Endothelial cell of umbilical vein (primary cell): ENCODE results near the gene MVB12B. TPM values are rescaled to one million over a fixed set of nuclear protein-coding genes. Genes with fewer than 3 reads are reported as not detected.

ENCODE experiments used
- BruUV-seq: library from RNA; stranded (reverse); fragments of 400-500 nt; replicated peaks from 2 replicates; lab custom pipeline; 2021; lab: Mats Ljungman, UMichigan
- CTCF ChIA-PET: fragments of 300-600, 350-600 bp; sonication (Branson Sonifier 250); formaldehyde crosslinking; loops from one replicate; lab custom pipeline; 2021; ENCODE audit warnings: antibody characterized with exemption, inconsistent platforms; lab: Charles Lee
- POLR2A ChIA-PET: fragments of 300-600, 350-600 bp; sonication (Branson Sonifier 250); formaldehyde crosslinking; loops from one replicate; lab custom pipeline; 2021; ENCODE audit warnings: antibody characterized with exemption, inconsistent platforms; lab: Charles Lee
- DNase-seq: peaks from one replicate; pipeline ENCODE4 v3.0.0-alpha.2; 2011; ENCODE audit warnings: low read depth, low spot score
- FAIRE-seq: peaks from 2 replicates; lab custom pipeline; 2011; peaks lifted over from hg19 to GRCh38; lab: Jason Lieb, UNC
- H2AFZ ChIP-seq: 2 replicates; pipeline ENCODE4 v1.6.0; 2012; ENCODE audit warnings: low read depth, low read length, control low read depth, inconsistent platforms
- H3K27ac ChIP-seq: 2 replicates; pipeline ENCODE4 v1.5.1; 2011; ENCODE audit warnings: low read depth, mild to moderate bottlenecking, control low read depth, low read length, moderate library complexity; ENCODE audit not compliant: insufficient read depth
- H3K27me3 ChIP-seq, 2 experiments: 2 replicates each; pipeline versions ENCODE4 v1.6.0 to v1.6.1; 2011; ENCODE audit warnings: low read length in 2 of 2, mixed read lengths in 1 of 2; ENCODE audit not compliant: control insufficient read depth in 2 of 2, insufficient read depth in 2 of 2
- H3K36me3 ChIP-seq, 2 experiments: 2 replicates in 1 of 2; 3 replicates in 1 of 2; pipeline ENCODE4 v1.5.1; 2011; ENCODE audit warnings: low read length in 2 of 2, mild to moderate bottlenecking in 1 of 2, moderate library complexity in 1 of 2; ENCODE audit not compliant: control insufficient read depth in 2 of 2, insufficient read depth in 2 of 2; ENCODE audit errors: extremely low read depth in 1 of 2
- H3K4me1 ChIP-seq: 3 replicates; pipeline ENCODE4 v1.5.1; 2011; ENCODE audit warnings: mild to moderate bottlenecking, low read length; ENCODE audit not compliant: control insufficient read depth, insufficient read depth; ENCODE audit errors: extremely low read depth
- H3K4me2 ChIP-seq: 2 replicates; pipeline ENCODE4 v1.6.1; 2011; ENCODE audit warnings: low read length, control low read depth, mixed read lengths; ENCODE audit not compliant: insufficient read depth
- H3K4me3 ChIP-seq, 3 experiments: fragments of 200-600 bp in 1 of 3; sonication (generic), shearing (Covaris generic) in 1 of 3; replicated peaks in 1 of 3; 2 replicates each; pipeline ENCODE4 v1.5.1; 2011 to 2016; ENCODE audit warnings: control low read depth in 3 of 3, low read length in 3 of 3, mild to moderate bottlenecking in 2 of 3, inconsistent platforms in 1 of 3, low read depth in 1 of 3, moderate library complexity in 1 of 3; ENCODE audit not compliant: insufficient read depth in 1 of 3
- H3K79me2 ChIP-seq: 2 replicates; pipeline ENCODE4 v1.6.0; 2012; ENCODE audit warnings: low read length, inconsistent platforms; ENCODE audit not compliant: control insufficient read depth, insufficient read depth
- H3K9ac ChIP-seq: replicated peaks from 2 replicates; pipeline ENCODE3; 2011; ENCODE audit warnings: low read length, control low read depth; ENCODE audit not compliant: insufficient read depth; ENCODE audit errors: extremely low read depth
- H3K9me1 ChIP-seq: replicated peaks from 3 replicates; pipeline ENCODE4 v1.6.0; 2011; ENCODE audit warnings: mild to moderate bottlenecking, low read length; ENCODE audit not compliant: control insufficient read depth, insufficient read depth; ENCODE audit errors: extremely low read depth
- H3K9me3 ChIP-seq: replicated peaks from 2 replicates; pipeline ENCODE4 v1.5.1; 2012; ENCODE audit warnings: low read length, inconsistent platforms; ENCODE audit not compliant: control insufficient read depth, insufficient read depth
- H4K20me1 ChIP-seq: replicated peaks from 2 replicates; pipeline ENCODE3; 2011; ENCODE audit warnings: mild to moderate bottlenecking, low read length; ENCODE audit not compliant: control insufficient read depth, insufficient read depth; ENCODE audit errors: extremely low read depth
- EZH2 ChIP-seq: IDR thresholded peaks from 2 replicates; pipeline ENCODE4 v1.6.1; 2012; ENCODE audit warnings: borderline replicate concordance, low read depth, mild to moderate bottlenecking, moderate library complexity, low read length, inconsistent platforms; ENCODE audit not compliant: severe bottlenecking
- FOS ChIP-seq: IDR thresholded peaks from 2 replicates; pipeline ENCODE4 v1.6.1; 2011; ENCODE audit warnings: mild to moderate bottlenecking, low read length, moderate library complexity, borderline replicate concordance; ENCODE audit not compliant: insufficient read depth
- GATA2 ChIP-seq: IDR thresholded peaks from 2 replicates; pipeline ENCODE4 v1.7.0; 2011; ENCODE audit warnings: low read depth, mild to moderate bottlenecking, moderate library complexity, mixed read lengths, low read length; ENCODE audit not compliant: insufficient read length, insufficient read depth
- JUN ChIP-seq: IDR thresholded peaks from 2 replicates; pipeline ENCODE4 v1.6.1; 2011; ENCODE audit warnings: borderline replicate concordance, low read depth; ENCODE audit not compliant: insufficient read length, insufficient read depth
- MYC ChIP-seq: IDR thresholded peaks from one replicate; pipeline ENCODE4 v1.6.1; 2011; ENCODE audit warnings: mild to moderate bottlenecking, low read depth, low read length
- POLR2A ChIP-seq: IDR thresholded peaks from 2 replicates; pipeline ENCODE4 v1.6.1; 2012; ENCODE audit warnings: low read depth, mild to moderate bottlenecking, control low read depth, low read length
- POLR2AphosphoS5 ChIP-seq: IDR thresholded peaks from 2 replicates; pipeline ENCODE4 v1.6.1; 2012; ENCODE audit warnings: low read depth, mild to moderate bottlenecking, control low read depth, low read length, moderate library complexity; ENCODE audit not compliant: insufficient read depth
- dilution Hi-C: fragments of 300-500 bp; cut with MboI; formaldehyde crosslinking; loops from one replicate; pipeline ENCODE4 v1.15.0; 2019; ENCODE audit warnings: low sequenced_read_pairs; ENCODE audit not compliant: extremely low pct_ligation_motif_present
- intact Hi-C: fragments of 100-400 bp; cut with micrococcal nuclease; formaldehyde crosslinking; loops from one replicate; pipeline ENCODE4 v1.10.0; 2022
- polyA plus RNA-seq, 4 experiments: library from polyadenylated mRNA; depleted of rRNA in 3 of 4; stranded (reverse) in 3 of 4; unstranded in 1 of 4; fragments of >200 nt; gene quantifications; 2 replicates each; pipeline versions ENCODE4 v1.2.1 to v1.2.3, GENCODE V29; 2011 to 2012; ENCODE audit warnings: missing spikeins in 1 of 4
- total RNA-seq: library from RNA; stranded (reverse); gene quantifications from 2 replicates; pipeline ENCODE4 v1.2.3, GENCODE V29; 2021
- TF ChIP-seq, protein P1 (sequence below): IDR thresholded peaks from 2 replicates; pipeline ENCODE4 v1.6.1; 2011; ENCODE audit not compliant: insufficient read depth, insufficient read length
- TF ChIP-seq, protein P2 (sequence below), 2 donors: IDR thresholded peaks; 1 replicate in 1 of 2; 2 replicates in 1 of 2; pipeline ENCODE4 v1.5.1; 2011; ENCODE audit warnings: low read length in 2 of 2, mild to moderate bottlenecking in 2 of 2, moderate library complexity in 2 of 2, control low read depth in 1 of 2, inconsistent platforms in 1 of 2, low read depth in 1 of 2; ENCODE audit not compliant: insufficient read depth in 1 of 2; ENCODE audit errors: extremely low read depth in 1 of 2

The MVB12B gene
- total and polyA plus RNA-seq, 2 donors (not counting 3 experiments of a cell fraction or from before 2014, with no cell fraction given): 6.6 to 17.3 TPM

DNA sequence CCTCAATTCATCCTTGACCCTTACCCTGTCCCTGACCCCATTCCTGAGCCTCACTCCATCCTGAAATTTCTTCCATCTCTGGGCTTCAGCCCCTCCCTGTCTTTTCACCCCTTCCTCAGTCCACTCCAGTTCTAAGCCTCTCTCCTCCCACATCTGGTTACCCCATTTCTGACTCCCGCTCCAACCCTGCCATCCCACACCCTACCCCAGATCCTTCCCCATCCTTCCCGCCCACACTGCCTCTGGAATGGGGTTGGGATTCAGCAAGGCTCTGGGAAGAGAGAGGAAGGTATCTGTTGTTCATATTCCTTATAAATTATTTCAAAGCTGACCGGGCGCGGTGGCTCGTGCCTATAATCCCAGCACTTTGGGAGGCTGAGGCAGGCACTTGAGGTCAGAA lies 29.9 kb upstream of the MVB12B start:
- ChIA-PET CTCF (interaction anchor here (0.6 to 4.9 kb wide), 3 partner anchors 102 to 194 kb away, joined by 3 to 45 read pairs (median 15); no protein-coding TSS in a partner anchor), POLR2A (no interaction called here)
- DNase-seq (no peak), FAIRE-seq (no peak)
- Histone ChIP-seq H2AFZ (no peak overlapping the region), H3K36me3 (no peaks in the 10 kb centered on the region), H3K27ac (no peak overlapping the region), H3K79me2 (no peaks in the 10 kb centered on the region), H3K9me1 (no peaks in the 10 kb centered on the region), H3K4me1 (no peaks in the 10 kb centered on the region), H3K4me2 (no peak overlapping the region), H4K20me1 (no peaks in the 10 kb centered on the region), H3K27me3 (peaks cover 0 to 4% of the 10 kb centered on the region in 2 experiments), H3K9me3 (no peaks in the 10 kb centered on the region), H3K4me3 (no peak overlapping the region), H3K9ac (no peak overlapping the region)
- intact Hi-C loops: no loop called here
- BruUV-seq: no TSS peak
- no peak for TF ChIP-seq FOS
- no peak for TF ChIP-seq EZH2
- TF ChIP-seq, protein P1, sequence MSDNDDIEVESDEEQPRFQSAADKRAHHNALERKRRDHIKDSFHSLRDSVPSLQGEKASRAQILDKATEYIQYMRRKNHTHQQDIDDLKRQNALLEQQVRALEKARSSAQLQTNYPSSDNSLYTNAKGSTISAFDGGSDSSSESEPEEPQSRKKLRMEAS: no peak
- TF ChIP-seq MYC: no peak
- TF ChIP-seq POLR2AphosphoS5: no peak
- no peak for TF ChIP-seq GATA2
- no peak for TF ChIP-seq POLR2A
- TF ChIP-seq JUN: no peak
- TF ChIP-seq, protein P2, sequence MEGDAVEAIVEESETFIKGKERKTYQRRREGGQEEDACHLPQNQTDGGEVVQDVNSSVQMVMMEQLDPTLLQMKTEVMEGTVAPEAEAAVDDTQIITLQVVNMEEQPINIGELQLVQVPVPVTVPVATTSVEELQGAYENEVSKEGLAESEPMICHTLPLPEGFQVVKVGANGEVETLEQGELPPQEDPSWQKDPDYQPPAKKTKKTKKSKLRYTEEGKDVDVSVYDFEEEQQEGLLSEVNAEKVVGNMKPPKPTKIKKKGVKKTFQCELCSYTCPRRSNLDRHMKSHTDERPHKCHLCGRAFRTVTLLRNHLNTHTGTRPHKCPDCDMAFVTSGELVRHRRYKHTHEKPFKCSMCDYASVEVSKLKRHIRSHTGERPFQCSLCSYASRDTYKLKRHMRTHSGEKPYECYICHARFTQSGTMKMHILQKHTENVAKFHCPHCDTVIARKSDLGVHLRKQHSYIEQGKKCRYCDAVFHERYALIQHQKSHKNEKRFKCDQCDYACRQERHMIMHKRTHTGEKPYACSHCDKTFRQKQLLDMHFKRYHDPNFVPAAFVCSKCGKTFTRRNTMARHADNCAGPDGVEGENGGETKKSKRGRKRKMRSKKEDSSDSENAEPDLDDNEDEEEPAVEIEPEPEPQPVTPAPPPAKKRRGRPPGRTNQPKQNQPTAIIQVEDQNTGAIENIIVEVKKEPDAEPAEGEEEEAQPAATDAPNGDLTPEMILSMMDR (IDR thresholded peaks at IDR 0.05; ENCODE audit: extremely low read depth in 1 of 2, insufficient read depth in 1 of 2, low read depth in 1 of 2, low read length in 2 of 2): no peak
- dilution Hi-C loops: no loop called here
